PC-9 (cell line): ENCODE data around the gene SIK1. TPM values are rescaled to one million over a fixed set of nuclear protein-coding genes. Genes with fewer than 3 reads are reported as not detected.
"Not testable (repeated sequence)": the region's sequence is repeated elsewhere in the genome, so short reads cannot be mapped to it uniquely, and the experiment has no call there.

Experiments used
- BruUV-seq: library from RNA; stranded (reverse); fragments of 400-500 nt; replicated peaks from 2 replicates; lab custom pipeline; 2021; lab: Mats Ljungman, UMichigan
- CTCF ChIA-PET: fragments of 300-600 bp; sonication (Branson Sonifier 250); formaldehyde crosslinking; loops from one replicate; lab custom pipeline; 2022; ENCODE audit warnings: antibody characterized with exemption; lab: Charles Lee
- POLR2A ChIA-PET: fragments of 300-600 bp; sonication (Branson Sonifier 250); formaldehyde crosslinking; loops from one replicate; lab custom pipeline; 2022; ENCODE audit warnings: antibody characterized with exemption; ENCODE audit not compliant: unreplicated experiment; lab: Charles Lee
- DNase-seq, 2 experiments: peaks; one replicate each; pipeline versions ENCODE4 v3.0.0 to v3.0.0-alpha.2; 2015 to 2022; ENCODE audit warnings: mixed read lengths in 1 of 2
- H2AFZ ChIP-seq: fragments of 200-600 bp; sonication (generic); 2 replicates; pipeline ENCODE4 v1.8.1; 2017; ENCODE audit warnings: antibody characterized with exemption
- H3F3A ChIP-seq: fragments of 200-600 bp; sonication (generic); 2 replicates; pipeline ENCODE4 v1.8.1; 2017; ENCODE audit warnings: antibody characterized with exemption, mild to moderate bottlenecking, low read depth; ENCODE audit not compliant: insufficient read depth
- H3K27ac ChIP-seq: fragments of 200-600 bp; sonication (generic); 2 replicates; pipeline ENCODE4 v1.6.1; 2016; ENCODE audit warnings: mixed run types
- H3K27me3 ChIP-seq: fragments of 200-600 bp; sonication (generic); 2 replicates; pipeline ENCODE4 v1.6.1; 2016; ENCODE audit warnings: low read depth, mixed run types; ENCODE audit not compliant: insufficient read depth
- H3K36me3 ChIP-seq: fragments of 200-600 bp; sonication (generic); 2 replicates; pipeline ENCODE4 v1.6.1; 2016; ENCODE audit warnings: low read depth, mixed run types
- H3K4me1 ChIP-seq: fragments of 200-600 bp; sonication (generic); replicated peaks from 2 replicates; pipeline ENCODE4 v1.6.1; 2016; ENCODE audit warnings: mixed run types; ENCODE audit not compliant: insufficient read depth
- H3K4me2 ChIP-seq: fragments of 200-600 bp; sonication (generic); 2 replicates; pipeline ENCODE4 v1.6.1; 2017; ENCODE audit warnings: mixed run types
- H3K4me3 ChIP-seq: fragments of 200-600 bp; sonication (generic); 2 replicates; pipeline ENCODE4 v1.6.1; 2016; ENCODE audit warnings: mixed run types
- H3K79me2 ChIP-seq: fragments of 200-600 bp; sonication (generic); 2 replicates; pipeline ENCODE4 v1.6.1; 2017; ENCODE audit warnings: low read depth, mixed run types
- H3K9me2 ChIP-seq: fragments of 200-600 bp; sonication (generic); 2 replicates; pipeline ENCODE4 v1.8.1; 2017; ENCODE audit warnings: mild to moderate bottlenecking; ENCODE audit not compliant: insufficient read depth
- H3K9me3 ChIP-seq: fragments of 200-600 bp; sonication (generic); 2 replicates; pipeline ENCODE4 v1.8.1; 2016; ENCODE audit warnings: low read depth; ENCODE audit not compliant: insufficient read depth
- H4K20me1 ChIP-seq: fragments of 200-600 bp; sonication (generic); 2 replicates; pipeline ENCODE4 v1.8.1; 2017; ENCODE audit not compliant: insufficient read depth
- intact Hi-C: fragments of 100-400 bp; cut with micrococcal nuclease; formaldehyde crosslinking; loops from one replicate; pipeline ENCODE4 v1.10.0; 2022; ENCODE audit not compliant: unreplicated experiment
- total RNA-seq: library from RNA; stranded (reverse); gene quantifications from 2 replicates; pipeline ENCODE4 v1.2.3, GENCODE V29; 2021

The SIK1 gene
- total RNA-seq, 1 experiment from 2014 or later: 28.5 TPM

- CTCF ChIA-PET, H3K4me2 ChIP-seq, H3F3A ChIP-seq, DNase-seq, H2AFZ ChIP-seq, H3K27me3 ChIP-seq, H3K4me1 ChIP-seq, H3K4me3 ChIP-seq, BruUV-seq, H4K20me1 ChIP-seq, H3K9me2 ChIP-seq, H3K79me2 ChIP-seq, H3K27ac ChIP-seq, H3K36me3 ChIP-seq, H3K9me3 ChIP-seq, intact Hi-C loops, POLR2A ChIA-PET: not testable (repeated sequence)
Observed at GRCh38 chr21:43463498-43464261, 36.7 kb upstream of the SIK1 start.

GRCh38 chr21:43462932-43463331 lies 36.0 kb upstream of the SIK1 start:
- H3K4me3 ChIP-seq, CTCF ChIA-PET, H3K27ac ChIP-seq, H3K4me1 ChIP-seq, H4K20me1 ChIP-seq, BruUV-seq, DNase-seq, H3F3A ChIP-seq, intact Hi-C loops, H3K4me2 ChIP-seq, H3K79me2 ChIP-seq, H3K9me2 ChIP-seq, H3K36me3 ChIP-seq, POLR2A ChIA-PET, H3K9me3 ChIP-seq, H2AFZ ChIP-seq, H3K27me3 ChIP-seq: not testable (repeated sequence)

- H3F3A ChIP-seq, H3K27ac ChIP-seq, H3K79me2 ChIP-seq, H3K36me3 ChIP-seq, H3K9me2 ChIP-seq, H3K4me2 ChIP-seq, H3K4me1 ChIP-seq, DNase-seq, H3K9me3 ChIP-seq, H3K4me3 ChIP-seq, intact Hi-C loops, H4K20me1 ChIP-seq, BruUV-seq, CTCF ChIA-PET, H3K27me3 ChIP-seq, H2AFZ ChIP-seq, POLR2A ChIA-PET: not testable (repeated sequence)
Observed at GRCh38 chr21:43460475-43460874, 33.5 kb upstream of the SIK1 start.

GRCh38 chr21:43458995-43459394 lies 32.1 kb upstream of the SIK1 start:
- BruUV-seq, H3F3A ChIP-seq, H3K4me1 ChIP-seq, intact Hi-C loops, CTCF ChIA-PET, H3K4me2 ChIP-seq, POLR2A ChIA-PET, H3K9me2 ChIP-seq, H3K27me3 ChIP-seq, H4K20me1 ChIP-seq, H3K27ac ChIP-seq, H3K9me3 ChIP-seq, H3K79me2 ChIP-seq, H3K4me3 ChIP-seq, H2AFZ ChIP-seq, H3K36me3 ChIP-seq, DNase-seq: not testable (repeated sequence)

GRCh38 chr21:43456616-43457314 lies 29.8 kb upstream of the SIK1 start:
- not testable (repeated sequence) for BruUV-seq

GRCh38 chr21:43455717-43456116 lies 28.8 kb upstream of the SIK1 start:
- H4K20me1 ChIP-seq, H3K79me2 ChIP-seq, H3K27ac ChIP-seq, H3K4me1 ChIP-seq, H3K9me2 ChIP-seq, H3K36me3 ChIP-seq, DNase-seq, H3K9me3 ChIP-seq, POLR2A ChIA-PET, CTCF ChIA-PET, H3K4me3 ChIP-seq, H2AFZ ChIP-seq, intact Hi-C loops, H3K4me2 ChIP-seq, H3K27me3 ChIP-seq, H3F3A ChIP-seq, BruUV-seq: not testable (repeated sequence)

More at GRCh38 chr21:43456616-43457314, 29.8 kb upstream of the SIK1 start:
- H3K4me2 ChIP-seq, H3K79me2 ChIP-seq, H3K27ac ChIP-seq, DNase-seq, H3K9me2 ChIP-seq, H3K4me1 ChIP-seq, H3K9me3 ChIP-seq, CTCF ChIA-PET, H2AFZ ChIP-seq, POLR2A ChIA-PET, H3K36me3 ChIP-seq, H3K4me3 ChIP-seq, H3F3A ChIP-seq, intact Hi-C loops, H3K27me3 ChIP-seq, H4K20me1 ChIP-seq: not testable (repeated sequence)

GRCh38 chr21:43454176-43454575 lies 27.2 kb upstream of the SIK1 start:
- H4K20me1 ChIP-seq, H3K4me2 ChIP-seq, POLR2A ChIA-PET, H3K79me2 ChIP-seq, H3K4me3 ChIP-seq, BruUV-seq, H2AFZ ChIP-seq, H3K9me3 ChIP-seq, intact Hi-C loops, CTCF ChIA-PET, H3K4me1 ChIP-seq, H3F3A ChIP-seq, H3K27me3 ChIP-seq, H3K27ac ChIP-seq, H3K9me2 ChIP-seq, DNase-seq, H3K36me3 ChIP-seq: not testable (repeated sequence)
